PC-3 (cell line): ENCODE results near the gene BPIFB1. TPM values are rescaled to one million over a fixed set of nuclear protein-coding genes. Genes with fewer than 3 reads are reported as not detected.
A peak's percentile ranks its signal among the peaks of the same experiment; 100 is the strongest.

Experiments used
- ATAC-seq: fragments of 200-7000 bp; cut with Tn5 transposase; 2 replicates; pipeline ENCODE4 v1.9.1; 2020; ENCODE audit warnings: mild to moderate bottlenecking, moderate library complexity
- Bru-seq: library from RNA; stranded (reverse); fragments of 400-500 nt; gene quantifications from one replicate; lab custom pipeline; 2021; lab: Mats Ljungman, UMichigan
- BruChase-seq, 2 experiments: library from RNA; stranded (reverse); fragments of 400-500 nt; gene quantifications; one replicate each; lab custom pipeline; 2021; lab: Mats Ljungman, UMichigan
- BruUV-seq: library from RNA; stranded (reverse); fragments of 400-500 nt; replicated peaks from 2 replicates; lab custom pipeline; 2021; lab: Mats Ljungman, UMichigan
- CTCF ChIA-PET: fragments of 300-600 bp; sonication (Branson Sonifier 250); formaldehyde crosslinking; loops from one replicate; lab custom pipeline; 2022; ENCODE audit warnings: antibody characterized with exemption; lab: Charles Lee
- POLR2A ChIA-PET: fragments of 300-600 bp; sonication (Branson Sonifier 250); formaldehyde crosslinking; loops from one replicate; lab custom pipeline; 2022; ENCODE audit warnings: antibody characterized with exemption; ENCODE audit not compliant: unreplicated experiment; lab: Charles Lee
- DNase-seq: peaks from one replicate; pipeline ENCODE4 v3.0.0-alpha.2; 2015
- H2AFZ ChIP-seq: fragments of 300-600 bp; sonication (generic); 2 replicates; pipeline ENCODE4 v1.6.0; 2016; ENCODE audit warnings: antibody characterized with exemption, low read length
- H3F3A ChIP-seq: fragments of 300-600 bp; sonication (generic); one replicate; pipeline ENCODE4 v1.6.0; 2017; ENCODE audit warnings: antibody characterized with exemption, low read length, control low read depth, mild to moderate bottlenecking; ENCODE audit not compliant: unreplicated experiment
- H3K27ac ChIP-seq: fragments of 300-600 bp; sonication (generic); 2 replicates; pipeline ENCODE4 v1.5.1; 2016; ENCODE audit warnings: mild to moderate bottlenecking, low read length
- H3K27me3 ChIP-seq: fragments of 300-600 bp; sonication (generic); 2 replicates; pipeline ENCODE4 v1.6.1; 2016; ENCODE audit warnings: low read length, mixed read lengths
- H3K36me3 ChIP-seq: fragments of 300-600 bp; sonication (generic); 2 replicates; pipeline ENCODE4 v1.6.1; 2016; ENCODE audit warnings: low read depth, mixed run types, low read length, mixed read lengths
- H3K4me1 ChIP-seq: fragments of 300-600 bp; sonication (generic); 2 replicates; pipeline ENCODE4 v1.5.1; 2016; ENCODE audit warnings: low read length; ENCODE audit not compliant: insufficient read depth
- H3K4me2 ChIP-seq: fragments of 300-600 bp; sonication (generic); 2 replicates; pipeline ENCODE4 v1.6.0; 2016; ENCODE audit warnings: low read length
- H3K4me3 ChIP-seq: fragments of 300-600 bp; sonication (generic); 2 replicates; pipeline ENCODE4 v1.5.1; 2016; ENCODE audit warnings: mild to moderate bottlenecking, low read length, mixed read lengths
- H3K79me2 ChIP-seq: fragments of 300-600 bp; sonication (generic); 2 replicates; pipeline ENCODE4 v1.6.1; 2017; ENCODE audit warnings: low read length, mixed read lengths
- H3K9ac ChIP-seq: fragments of 300-600 bp; sonication (generic); 2 replicates; pipeline ENCODE4 v1.6.0; 2016; ENCODE audit warnings: mild to moderate bottlenecking, low read length
- H3K9me2 ChIP-seq: fragments of 300-600 bp; sonication (generic); replicated peaks from 2 replicates; pipeline ENCODE4 v1.6.1; 2016; ENCODE audit warnings: mixed run types, low read length, mixed read lengths
- H3K9me3 ChIP-seq: fragments of 300-600 bp; sonication (generic); 2 replicates; pipeline ENCODE4 v1.6.1; 2016; ENCODE audit warnings: low read length, mixed read lengths
- H4K20me1 ChIP-seq: fragments of 300-600 bp; sonication (generic); 2 replicates; pipeline ENCODE4 v1.6.1; 2016; ENCODE audit warnings: low read length, mixed read lengths
- CTCF ChIP-seq: fragments of 300-600 bp; sonication (generic); conservative IDR thresholded peaks from 2 replicates; pipeline ENCODE4 v1.5.1; 2017; ENCODE audit warnings: antibody characterized with exemption, low read depth, mild to moderate bottlenecking, low read length
- EZH2 ChIP-seq: fragments of 300-600 bp; sonication (generic); IDR thresholded peaks from one replicate; pipeline ENCODE4 v1.6.1; 2017; ENCODE audit warnings: antibody characterized with exemption, mild to moderate bottlenecking, low read length; ENCODE audit not compliant: unreplicated experiment
- EZH2phosphoT487 ChIP-seq: fragments of 300-600 bp; sonication (generic); IDR thresholded peaks from 2 replicates; pipeline ENCODE4 v1.6.1; 2018; ENCODE audit warnings: mild to moderate bottlenecking, antibody characterized with exemption, low read length, borderline replicate concordance
- intact Hi-C: fragments of 100-400 bp; cut with micrococcal nuclease; formaldehyde crosslinking; loops from 2 replicates; pipeline ENCODE4 v1.9.0; 2023
- long read RNA-seq: library from polyadenylated mRNA; unstranded; transcript quantifications from one replicate; pipeline ENCODE4 v2.0.0, GENCODE V29; 2021; ENCODE audit not compliant: unreplicated experiment
- total RNA-seq: library from RNA; depleted of rRNA; stranded (reverse); fragments of >200 nt; gene quantifications from 2 replicates; pipeline ENCODE4 v1.2.3, GENCODE V29; 2014; rRNA removed

Gene BPIFB1
- total RNA-seq (not detected in 2 replicates), Bru-seq, nascent RNA (percentile 9 among the genes with signal in this experiment), BruChase-seq, experiment 1, labeled RNA remaining after a 6-hour chase (percentile 3 among the genes with signal in this experiment), BruChase-seq, experiment 2, labeled RNA remaining after a 2-hour chase (percentile 14 among the genes with signal in this experiment)
- long read RNA-seq: 0 reads

GRCh38 chr20:33282991-33283555 is at the start of gene BPIFB1:
Gene BPIFB1, plus strand, starts transcription at chr20:33283214. Its CDS starts 2,860 bp downstream, at chr20:33286074.
- peak; percentile 75 for ATAC-seq
- peaks cover 42% of the 10 kb centered on the region for H3K27me3 ChIP-seq
- no TSS peak for BruUV-seq
- H3K4me3 ChIP-seq: no peak within 1 kb of the TSS
- peak; percentile 49 for DNase-seq
- H2AFZ ChIP-seq: no peak within 1 kb of the TSS
- no peak within 1 kb of the TSS for H3K27ac ChIP-seq
- intact Hi-C loops: no loop called here
- no peaks in the 10 kb centered on the region for H3K36me3 ChIP-seq
- H3K4me2 ChIP-seq: no peak within 1 kb of the TSS
- CTCF ChIA-PET: no interaction called here
- no peaks in the 10 kb centered on the region for H3K9me2 ChIP-seq
- POLR2A ChIA-PET: no interaction called here
- no peaks in the 10 kb centered on the region for H3K9me3 ChIP-seq
- H3F3A ChIP-seq: no peaks in the 10 kb centered on the region
- H3K79me2 ChIP-seq: no peaks in the 10 kb centered on the region
- TF ChIP-seq CTCF (no peak), EZH2phosphoT487 (no peak)
- H4K20me1 ChIP-seq: no peaks in the 10 kb centered on the region
- H3K4me1 ChIP-seq: peaks cover 6% of the 10 kb centered on the region; the same call in 1 of the 2 replicates
- no peak within 1 kb of the TSS for H3K9ac ChIP-seq

GRCh38 chr20:33234050-33234449 is 49.0 kb upstream of the BPIFB1 start:
- Histone ChIP-seq H3K4me3 (no peak overlapping the region), H3K9me3 (no peaks in the 10 kb centered on the region), H3K36me3 (no peaks in the 10 kb centered on the region), H4K20me1 (no peaks in the 10 kb centered on the region), H3K27ac (no peak overlapping the region), H3K4me1 (no peaks in the 10 kb centered on the region), H3K27me3 (peaks cover 63% of the 10 kb centered on the region), H3F3A (no peaks in the 10 kb centered on the region), H3K4me2 (no peak overlapping the region), H2AFZ (no peak overlapping the region), H3K9ac (no peak overlapping the region), H3K9me2 (no peaks in the 10 kb centered on the region), H3K79me2 (no peaks in the 10 kb centered on the region)
- DNase-seq (no peak), ATAC-seq (no peak)
- BruUV-seq: no TSS peak
- TF ChIP-seq EZH2phosphoT487: no peak
- no peak for TF ChIP-seq CTCF
- no peak for TF ChIP-seq EZH2
- CTCF ChIA-PET: no interaction called here
- POLR2A ChIA-PET: no interaction called here
- intact Hi-C loops: no loop called here

- H3F3A ChIP-seq: no peaks in the 10 kb centered on the region
- H3K36me3 ChIP-seq: no peaks in the 10 kb centered on the region
- no peak within 1 kb of the TSS for H2AFZ ChIP-seq
- no peaks in the 10 kb centered on the region for H3K4me1 ChIP-seq
- no peaks in the 10 kb centered on the region for H3K79me2 ChIP-seq
- no TSS peak for BruUV-seq
- ATAC-seq (no peak), DNase-seq (no peak)
- ChIA-PET CTCF (no interaction called here), POLR2A (no interaction called here)
- H3K27me3 ChIP-seq: peaks cover 57% of the 10 kb centered on the region
- no peaks in the 10 kb centered on the region for H4K20me1 ChIP-seq
- no peaks in the 10 kb centered on the region for H3K9me3 ChIP-seq
- H3K4me2 ChIP-seq: no peak within 1 kb of the TSS
- H3K9me2 ChIP-seq: no peaks in the 10 kb centered on the region
- no peak for TF ChIP-seq CTCF
- TF ChIP-seq EZH2: no peak
- no peak for TF ChIP-seq EZH2phosphoT487
- H3K27ac ChIP-seq: no peak within 1 kb of the TSS
- H3K9ac ChIP-seq: no peak within 1 kb of the TSS
- intact Hi-C loops: no loop called here
- H3K4me3 ChIP-seq: no peak within 1 kb of the TSS
Observed at GRCh38 chr20:33235696-33236095, 47.3 kb upstream of the BPIFB1 start, which contains the start of gene BPIFA1. Gene BPIFA1, plus strand, starts transcription at chr20:33235996. Its CDS starts 1,716 bp downstream, at chr20:33237712.
